ENCODE measurements around the gene KRT77.

Gene KRT77

GRCh38 chr12:52682938-52683574 lies 20.3 kb downstream of the KRT77 start:
- no peak for ATAC-seq
- no peak for TF ChIP-seq TOX (CRISPR knock-in tag; IDR thresholded peaks at IDR 0.05; ENCODE audit: borderline replicate concordance)
- TF ChIP-seq ZNF8 (CRISPR knock-in tag; IDR thresholded peaks at IDR 0.05) = no peak
- TF ChIP-seq ISL1 (CRISPR knock-in tag; IDR thresholded peaks at IDR 0.05) = no peak
- TF ChIP-seq OSR1 (CRISPR knock-in tag; IDR thresholded peaks at IDR 0.05) = no peak
- TF ChIP-seq, protein P1, sequence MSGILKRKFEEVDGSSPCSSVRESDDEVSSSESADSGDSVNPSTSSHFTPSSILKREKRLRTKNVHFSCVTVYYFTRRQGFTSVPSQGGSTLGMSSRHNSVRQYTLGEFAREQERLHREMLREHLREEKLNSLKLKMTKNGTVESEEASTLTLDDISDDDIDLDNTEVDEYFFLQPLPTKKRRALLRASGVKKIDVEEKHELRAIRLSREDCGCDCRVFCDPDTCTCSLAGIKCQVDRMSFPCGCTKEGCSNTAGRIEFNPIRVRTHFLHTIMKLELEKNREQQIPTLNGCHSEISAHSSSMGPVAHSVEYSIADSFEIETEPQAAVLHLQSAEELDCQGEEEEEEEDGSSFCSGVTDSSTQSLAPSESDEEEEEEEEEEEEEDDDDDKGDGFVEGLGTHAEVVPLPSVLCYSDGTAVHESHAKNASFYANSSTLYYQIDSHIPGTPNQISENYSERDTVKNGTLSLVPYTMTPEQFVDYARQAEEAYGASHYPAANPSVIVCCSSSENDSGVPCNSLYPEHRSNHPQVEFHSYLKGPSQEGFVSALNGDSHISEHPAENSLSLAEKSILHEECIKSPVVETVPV (CRISPR knock-in tag; IDR thresholded peaks at IDR 0.05) = no peak
- TF ChIP-seq, protein P2, sequence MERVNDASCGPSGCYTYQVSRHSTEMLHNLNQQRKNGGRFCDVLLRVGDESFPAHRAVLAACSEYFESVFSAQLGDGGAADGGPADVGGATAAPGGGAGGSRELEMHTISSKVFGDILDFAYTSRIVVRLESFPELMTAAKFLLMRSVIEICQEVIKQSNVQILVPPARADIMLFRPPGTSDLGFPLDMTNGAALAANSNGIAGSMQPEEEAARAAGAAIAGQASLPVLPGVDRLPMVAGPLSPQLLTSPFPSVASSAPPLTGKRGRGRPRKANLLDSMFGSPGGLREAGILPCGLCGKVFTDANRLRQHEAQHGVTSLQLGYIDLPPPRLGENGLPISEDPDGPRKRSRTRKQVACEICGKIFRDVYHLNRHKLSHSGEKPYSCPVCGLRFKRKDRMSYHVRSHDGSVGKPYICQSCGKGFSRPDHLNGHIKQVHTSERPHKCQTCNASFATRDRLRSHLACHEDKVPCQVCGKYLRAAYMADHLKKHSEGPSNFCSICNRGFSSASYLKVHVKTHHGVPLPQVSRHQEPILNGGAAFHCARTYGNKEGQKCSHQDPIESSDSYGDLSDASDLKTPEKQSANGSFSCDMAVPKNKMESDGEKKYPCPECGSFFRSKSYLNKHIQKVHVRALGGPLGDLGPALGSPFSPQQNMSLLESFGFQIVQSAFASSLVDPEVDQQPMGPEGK (CRISPR knock-in tag; IDR thresholded peaks at IDR 0.05; ENCODE audit: borderline replicate concordance) = no peak
- no peak for TF ChIP-seq ZNF565 (CRISPR knock-in tag; conservative IDR thresholded peaks at IDR 0.05; ENCODE audit: low read depth)

DNA sequence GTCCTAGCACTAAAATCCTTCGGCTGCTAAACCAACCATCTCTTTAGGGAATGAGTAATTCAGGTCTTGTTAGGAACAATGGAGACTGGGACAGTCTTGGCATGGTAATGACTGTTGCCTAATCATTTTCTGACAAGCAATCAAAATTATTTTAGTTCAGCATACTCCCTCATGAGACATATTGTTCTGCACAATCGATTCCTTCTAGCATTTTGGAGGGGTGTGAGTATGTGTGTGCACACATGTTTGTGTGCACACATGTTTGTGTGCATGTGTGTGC lies 21.0 kb downstream of the KRT77 start:
- TF ChIP-seq, protein P2 (CRISPR knock-in tag; IDR thresholded peaks at IDR 0.05; ENCODE audit: borderline replicate concordance) = no peak
- no peak for ATAC-seq

DNA sequence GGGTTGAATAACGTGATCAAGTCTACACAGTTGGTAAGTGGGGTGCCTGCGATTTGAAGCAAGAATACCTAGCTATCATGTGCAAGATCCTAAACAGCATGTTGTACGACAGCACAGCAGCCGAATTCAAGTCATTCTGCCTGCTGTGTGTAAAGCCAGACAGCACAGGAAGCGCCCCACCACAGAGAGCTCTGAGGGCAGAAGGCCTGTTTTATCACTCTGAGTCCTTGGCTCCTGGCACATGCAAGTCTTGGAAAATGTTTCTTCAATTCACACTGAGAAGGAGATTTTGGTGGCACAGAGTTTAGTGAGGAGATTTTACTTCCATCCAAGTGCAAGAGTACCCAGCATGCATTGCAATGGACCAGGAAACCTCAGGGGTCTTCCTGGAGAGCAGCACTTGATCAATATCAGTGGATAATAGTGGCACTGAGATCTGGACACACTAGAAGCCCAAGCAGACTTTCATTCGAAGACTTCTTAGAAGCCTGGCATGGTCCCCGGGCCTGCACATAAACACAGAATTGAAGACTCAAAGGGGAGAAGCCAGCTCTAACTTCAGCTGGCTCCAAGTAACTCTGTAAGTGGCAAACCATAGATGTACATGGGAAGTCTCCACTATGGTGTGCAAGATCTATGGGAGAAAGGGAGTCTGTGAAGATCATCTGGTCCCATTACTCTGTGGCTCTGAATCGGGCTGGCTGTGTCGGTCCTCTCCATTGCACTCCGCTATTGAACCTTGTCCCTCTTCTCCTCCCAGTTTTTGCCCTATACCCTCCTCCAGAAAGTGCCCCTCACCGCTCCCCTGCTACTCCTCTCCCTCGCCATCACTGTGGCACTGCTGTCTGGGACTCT lies 21.6 kb downstream of the KRT77 start:
- ATAC-seq = no peak
- TF ChIP-seq ARNTL (CRISPR knock-in tag; IDR thresholded peaks at IDR 0.05; ENCODE audit: borderline replicate concordance, low read depth) (no peak), ZFP30 (CRISPR knock-in tag; IDR thresholded peaks at IDR 0.05) (no peak), ZFP3 (CRISPR knock-in tag; IDR thresholded peaks at IDR 0.05) (no peak), ISL1 (CRISPR knock-in tag; IDR thresholded peaks at IDR 0.05) (no peak), BACH2 (CRISPR knock-in tag; IDR thresholded peaks at IDR 0.05; ENCODE audit: borderline replicate concordance) (no peak), ZC3H10 (CRISPR knock-in tag; IDR thresholded peaks at IDR 0.05) (no peak), TOX (CRISPR knock-in tag; IDR thresholded peaks at IDR 0.05; ENCODE audit: borderline replicate concordance) (no peak), POU6F1 (CRISPR knock-in tag; IDR thresholded peaks at IDR 0.05; ENCODE audit: borderline replicate concordance, low read depth) (no peak), ESRRG (CRISPR knock-in tag; IDR thresholded peaks at IDR 0.05) (no peak)

DNA sequence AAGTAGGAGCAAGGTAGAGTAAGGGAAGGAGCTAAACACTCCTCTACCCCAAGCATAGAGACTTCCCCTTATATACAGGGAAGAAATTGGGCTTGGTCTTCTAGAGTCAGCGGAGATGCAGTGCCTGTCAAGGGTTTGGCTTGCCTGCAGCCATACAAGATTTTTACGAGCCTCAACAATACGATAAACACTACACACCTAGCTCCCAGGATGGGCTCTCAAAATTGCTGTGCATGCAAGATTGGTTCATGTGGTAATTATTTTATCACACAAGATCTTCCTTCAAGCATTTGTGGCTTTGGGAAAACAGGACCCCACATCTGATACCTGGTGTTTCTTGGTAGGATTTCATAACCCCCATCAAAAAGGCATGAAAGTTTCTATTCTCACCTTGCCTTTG lies 23.0 kb downstream of the KRT77 start, which contains the start of gene KRT1:
TSS of gene KRT1 (minus strand) at position 45 of the 400 bp plus-strand sequence. CDS start 59 bp downstream, outside the sequence.
- no peak for ATAC-seq
- TF ChIP-seq PPARA (CRISPR knock-in tag; IDR thresholded peaks at IDR 0.05; ENCODE audit: borderline replicate concordance) = no peak
- no peak for TF ChIP-seq RARB (CRISPR knock-in tag; IDR thresholded peaks at IDR 0.05)
- TF ChIP-seq, protein P1 (CRISPR knock-in tag; IDR thresholded peaks at IDR 0.05) = no peak
- TF ChIP-seq CREB5 (CRISPR knock-in tag; IDR thresholded peaks at IDR 0.05; ENCODE audit: low read depth) = no peak
- no peak for TF ChIP-seq ZNF70 (CRISPR knock-in tag; IDR thresholded peaks at IDR 0.05)
- TF ChIP-seq POU6F1 (CRISPR knock-in tag; IDR thresholded peaks at IDR 0.05; ENCODE audit: borderline replicate concordance, low read depth) = no peak
- no peak for TF ChIP-seq ISL1 (CRISPR knock-in tag; IDR thresholded peaks at IDR 0.05)
- TF ChIP-seq, protein P2 (CRISPR knock-in tag; IDR thresholded peaks at IDR 0.05; ENCODE audit: borderline replicate concordance) = no peak
- TF ChIP-seq ZC3H10 (CRISPR knock-in tag; IDR thresholded peaks at IDR 0.05) = no peak
- TF ChIP-seq TOX (CRISPR knock-in tag; IDR thresholded peaks at IDR 0.05; ENCODE audit: borderline replicate concordance) = no peak
- no peak for TF ChIP-seq ARNTL (CRISPR knock-in tag; IDR thresholded peaks at IDR 0.05; ENCODE audit: borderline replicate concordance, low read depth)
- TF ChIP-seq CSDC2 (CRISPR knock-in tag; IDR thresholded peaks at IDR 0.05) = no peak
- TF ChIP-seq ZNF565 (CRISPR knock-in tag; conservative IDR thresholded peaks at IDR 0.05; ENCODE audit: low read depth) = no peak
- TF ChIP-seq GLIS3 (CRISPR knock-in tag; IDR thresholded peaks at IDR 0.05) = no peak

Data from SK-N-SH treated with all-trans-retinoic acid at 6 μM for 48 hours (cell line).